Right lobe of liver (tissue), 4 donors: ENCODE results near the gene GRAP2.

Experiments used
- POLR2A ChIP-seq: fragments of 450-650 bp; IDR thresholded peaks from one replicate; pipeline ENCODE4 v1.6.1; 2017; ENCODE audit warnings: antibody characterized with exemption, mild to moderate bottlenecking
- TF ChIP-seq, protein P1 (sequence below), 4 donors: fragments of 200-600 bp in 3 of 4; fragments of 450-650 bp in 1 of 4; IDR thresholded peaks; one replicate each; pipeline versions ENCODE4 v1.5.1 to v1.8.0; 2016 to 2022; ENCODE audit warnings: antibody characterized with exemption in 4 of 4, mild to moderate bottlenecking in 2 of 4
- donor health status: DM: no; HTN: no; CAD: no.
- donor health status: DM: no; HTN: no; CAD: no.
- donor health status: DM: no; HTN: yes; CAD: no.

DNA sequence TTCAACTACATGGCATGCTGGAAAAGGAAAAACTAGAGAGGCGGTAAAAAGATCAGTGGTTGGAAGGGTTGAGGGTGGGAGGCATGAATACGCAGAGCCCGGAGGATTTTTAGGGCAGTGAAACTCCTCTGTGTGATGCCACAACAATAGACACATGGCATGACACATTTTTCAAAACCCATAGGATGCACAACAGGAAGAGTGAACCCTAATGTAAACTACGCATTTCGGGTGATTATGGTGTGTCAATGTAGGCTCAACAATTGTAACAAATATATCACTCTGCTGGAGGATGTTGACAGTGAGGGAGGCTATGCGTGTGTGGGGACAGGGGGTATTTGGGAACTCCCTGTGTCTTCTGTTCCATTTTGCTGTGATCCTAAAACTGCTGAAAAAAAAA, 78.2 kb downstream of the GRAP2 start:
- TF ChIP-seq, protein P1, sequence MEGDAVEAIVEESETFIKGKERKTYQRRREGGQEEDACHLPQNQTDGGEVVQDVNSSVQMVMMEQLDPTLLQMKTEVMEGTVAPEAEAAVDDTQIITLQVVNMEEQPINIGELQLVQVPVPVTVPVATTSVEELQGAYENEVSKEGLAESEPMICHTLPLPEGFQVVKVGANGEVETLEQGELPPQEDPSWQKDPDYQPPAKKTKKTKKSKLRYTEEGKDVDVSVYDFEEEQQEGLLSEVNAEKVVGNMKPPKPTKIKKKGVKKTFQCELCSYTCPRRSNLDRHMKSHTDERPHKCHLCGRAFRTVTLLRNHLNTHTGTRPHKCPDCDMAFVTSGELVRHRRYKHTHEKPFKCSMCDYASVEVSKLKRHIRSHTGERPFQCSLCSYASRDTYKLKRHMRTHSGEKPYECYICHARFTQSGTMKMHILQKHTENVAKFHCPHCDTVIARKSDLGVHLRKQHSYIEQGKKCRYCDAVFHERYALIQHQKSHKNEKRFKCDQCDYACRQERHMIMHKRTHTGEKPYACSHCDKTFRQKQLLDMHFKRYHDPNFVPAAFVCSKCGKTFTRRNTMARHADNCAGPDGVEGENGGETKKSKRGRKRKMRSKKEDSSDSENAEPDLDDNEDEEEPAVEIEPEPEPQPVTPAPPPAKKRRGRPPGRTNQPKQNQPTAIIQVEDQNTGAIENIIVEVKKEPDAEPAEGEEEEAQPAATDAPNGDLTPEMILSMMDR (IDR thresholded peaks at IDR 0.05) = no peak
- no peak for TF ChIP-seq POLR2A
